Fibroblast of skin of right biceps (primary cell): Measurements from ENCODE around the gene LRRC51.
A peak's percentile ranks its signal among the peaks of the same experiment; 100 is the strongest.
"Not testable (repeated sequence)": the region's sequence is repeated elsewhere in the genome, so short reads cannot be mapped to it uniquely, and the experiment has no call there.

Experiments used
- DNase-seq: peaks from one replicate; pipeline ENCODE4 v3.0.0-alpha.2; 2013

LRRC51 gene

DNA sequence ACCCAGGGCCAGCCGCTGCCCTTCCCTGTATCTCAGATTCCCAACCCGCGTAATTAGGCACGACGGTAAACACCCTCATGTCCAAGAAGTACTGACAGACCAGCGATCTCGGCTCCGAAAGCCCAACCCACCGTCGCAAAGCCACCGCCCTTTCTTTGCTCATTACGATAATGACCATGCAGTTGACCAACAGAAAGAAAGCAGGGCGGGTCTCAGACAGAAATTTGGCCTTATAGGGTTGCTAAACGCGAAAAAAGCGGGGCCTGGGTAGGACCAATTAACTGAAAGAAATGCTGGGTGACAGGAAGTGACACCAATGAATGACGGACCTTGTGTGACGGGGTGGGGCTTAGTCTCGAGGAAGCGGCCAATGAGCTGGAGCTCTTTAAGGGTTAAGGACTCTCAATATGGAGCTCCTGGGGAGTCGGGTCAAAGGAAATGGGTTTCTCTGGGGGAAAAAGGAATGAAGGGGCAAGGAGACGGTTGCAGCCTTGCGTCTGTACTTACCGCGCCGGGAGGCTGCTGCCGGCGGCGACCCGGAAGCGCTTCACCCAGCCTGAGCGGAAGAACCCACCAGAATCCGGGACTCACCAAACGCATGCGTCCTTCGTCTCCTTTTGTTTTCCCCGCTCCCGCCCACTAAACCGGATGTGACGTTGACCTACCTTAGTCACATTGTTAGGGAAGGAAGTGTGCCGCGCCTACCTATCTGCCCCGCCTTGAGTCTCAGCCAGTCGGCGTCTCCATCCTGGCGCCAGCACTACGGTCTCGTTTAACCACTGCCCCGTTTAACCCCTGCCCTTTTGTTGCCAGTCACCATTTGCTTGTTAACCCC lies 31.7 kb downstream of the LRRC51 start, which contains the start of gene ANAPC15:
Gene ANAPC15, minus strand, starts transcription at position 553 of the 835 bp plus-strand sequence. CDS start 1,419 bp downstream, outside the sequence.
- peak; percentile 100 for DNase-seq

DNA sequence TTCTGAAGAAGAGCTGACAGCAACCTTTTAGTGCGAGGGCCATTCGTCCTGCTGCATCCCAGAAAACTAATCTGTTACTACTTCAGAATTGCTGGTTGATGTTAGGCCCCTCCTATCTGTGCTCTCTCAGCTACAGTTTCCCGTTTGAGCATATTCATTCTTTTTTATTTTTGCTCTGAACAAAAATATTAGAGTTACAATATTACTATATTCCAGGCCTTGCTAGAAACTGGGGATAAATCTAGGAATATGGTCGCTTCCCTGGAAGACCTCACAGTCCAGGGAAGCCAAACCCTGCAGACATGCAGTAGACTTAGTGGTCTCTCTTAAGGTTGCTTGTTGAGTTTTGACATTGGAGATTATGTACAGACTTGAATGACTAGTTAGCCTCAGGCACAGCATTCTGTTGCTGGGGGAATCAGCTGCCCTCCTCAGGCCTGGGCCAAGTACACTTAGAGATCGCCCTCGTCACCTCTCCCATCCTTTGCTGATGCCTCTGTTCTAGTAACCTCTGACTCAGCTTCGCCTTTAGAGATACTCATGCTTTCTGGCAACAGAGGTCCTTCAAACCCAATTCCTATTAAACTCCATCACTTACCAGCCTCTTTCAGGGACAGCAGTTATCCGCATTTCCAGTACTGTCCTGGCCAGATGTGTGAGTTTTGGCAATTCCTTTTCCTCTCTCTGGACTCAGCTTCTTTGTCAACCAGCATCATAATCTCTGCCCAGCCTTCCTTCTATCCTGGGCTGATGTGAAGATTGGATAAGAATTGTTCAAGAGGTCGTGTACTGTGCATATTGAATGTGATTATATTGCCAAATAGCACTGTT lies 32.5 kb downstream of the LRRC51 start:
- peak; percentile 18 for DNase-seq

DNA sequence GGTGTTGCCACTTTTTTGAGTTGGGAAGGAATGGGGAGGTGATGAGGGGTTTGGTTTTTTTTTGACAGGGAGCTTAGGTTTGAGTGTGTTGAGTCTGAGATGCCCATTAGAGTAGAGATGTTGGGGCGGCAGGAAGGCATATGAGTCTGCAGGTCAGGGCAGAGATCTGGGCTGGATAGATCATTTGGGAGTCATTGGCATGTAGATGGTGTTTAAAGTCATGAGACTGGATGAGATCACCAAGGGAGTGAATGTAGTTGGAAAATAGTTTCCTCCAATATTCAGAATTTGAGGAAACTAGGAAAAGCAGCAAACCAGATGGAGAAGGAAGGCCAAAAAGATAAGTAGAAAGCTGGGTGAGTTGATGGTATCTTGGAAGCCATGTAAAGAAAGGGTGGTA lies 33.9 kb downstream of the LRRC51 start:
- DNase-seq = no peak

DNA sequence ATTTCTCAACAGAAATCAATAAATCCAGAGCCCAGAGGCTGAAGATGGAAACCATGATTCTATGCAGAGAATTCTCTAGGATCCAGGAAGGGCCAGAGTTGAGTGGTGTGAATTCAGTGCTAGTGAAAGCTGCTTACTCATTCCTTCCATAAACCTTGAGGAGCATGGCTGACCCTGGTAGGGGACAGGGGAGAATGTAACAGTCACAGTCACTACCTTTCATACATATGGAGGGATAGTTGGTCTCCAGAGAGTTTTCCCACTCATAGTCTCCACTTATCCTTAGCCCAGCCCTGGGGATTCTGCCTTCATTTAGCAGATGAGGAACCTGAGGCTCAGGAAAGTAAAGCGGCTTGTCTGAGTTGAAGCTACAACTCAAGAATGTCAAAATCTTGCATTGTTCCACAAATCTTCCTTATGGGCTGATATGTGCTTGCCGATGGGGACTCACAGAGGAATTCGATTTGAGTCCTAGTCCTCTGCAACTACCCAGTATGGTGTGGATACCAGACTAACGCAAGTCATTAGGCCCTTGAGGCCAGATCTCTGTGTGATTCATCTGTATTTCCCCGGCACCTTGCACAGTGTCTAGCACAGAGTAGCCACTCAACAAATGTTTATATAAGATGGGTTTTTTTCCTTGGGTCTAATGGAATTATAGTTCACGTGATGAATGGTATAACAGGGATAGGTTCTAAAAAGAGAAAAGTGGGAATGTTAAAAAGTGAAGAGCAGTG lies 35.5 kb downstream of the LRRC51 start:
- DNase-seq = no peak

DNA sequence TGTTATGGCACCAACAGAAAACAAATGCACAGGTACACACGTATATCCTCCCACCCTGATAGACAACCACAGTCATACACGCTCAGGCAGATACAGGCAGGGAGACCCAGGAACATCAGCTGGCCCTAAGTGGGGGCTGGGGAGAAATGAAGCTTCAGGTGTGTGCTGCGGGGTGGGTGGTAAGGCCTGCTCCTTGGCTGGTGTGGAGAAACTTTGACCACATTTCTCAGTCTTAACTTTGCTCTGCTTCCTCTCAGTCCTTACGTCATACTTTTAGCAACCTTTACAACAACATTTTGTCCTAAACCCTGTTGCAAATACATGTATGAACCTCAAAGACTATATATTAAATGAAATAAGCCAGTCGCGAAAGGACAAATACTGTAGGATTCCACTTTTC lies 38.5 kb downstream of the LRRC51 start:
- no peak for DNase-seq

DNA sequence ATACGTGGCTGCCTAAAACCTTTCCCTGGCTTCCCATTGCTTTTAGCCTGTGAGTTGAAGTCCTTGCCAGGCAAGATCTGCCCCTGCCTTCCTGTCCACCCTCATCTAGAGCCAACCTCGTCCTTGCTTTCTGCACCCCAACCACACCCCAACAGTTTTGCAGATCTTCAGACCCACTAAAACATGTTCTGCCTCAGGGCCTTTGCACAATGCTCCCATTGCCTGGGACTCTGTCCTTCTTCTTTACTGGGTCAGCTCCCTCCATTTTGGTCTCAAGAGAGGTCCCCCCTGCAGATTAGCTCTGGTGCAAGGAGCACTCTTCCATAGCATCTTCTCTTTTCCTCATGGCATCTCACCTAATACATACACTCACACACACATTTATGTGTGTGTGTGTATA lies 40.3 kb downstream of the LRRC51 start:
- DNase-seq = no peak

DNA sequence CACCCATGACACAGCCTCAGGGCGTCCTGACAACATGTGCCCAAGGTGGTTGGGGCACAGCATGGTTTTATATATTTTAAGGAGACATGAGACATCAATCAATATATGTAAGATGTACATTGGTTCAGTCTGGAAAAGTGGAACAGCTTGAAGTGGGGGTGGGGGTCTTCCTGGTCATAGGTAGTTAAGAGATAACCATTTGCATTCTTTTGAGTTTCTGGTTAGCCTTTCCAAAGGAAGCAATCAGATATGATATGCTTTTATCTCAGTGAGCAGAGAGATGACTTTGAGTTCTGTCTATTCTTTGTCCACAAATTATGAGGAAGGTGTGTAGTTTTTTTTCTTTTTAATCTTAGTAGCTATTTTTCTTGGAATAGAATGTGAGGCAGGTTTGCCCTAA lies 42.0 kb downstream of the LRRC51 start:
- no peak for DNase-seq

DNA sequence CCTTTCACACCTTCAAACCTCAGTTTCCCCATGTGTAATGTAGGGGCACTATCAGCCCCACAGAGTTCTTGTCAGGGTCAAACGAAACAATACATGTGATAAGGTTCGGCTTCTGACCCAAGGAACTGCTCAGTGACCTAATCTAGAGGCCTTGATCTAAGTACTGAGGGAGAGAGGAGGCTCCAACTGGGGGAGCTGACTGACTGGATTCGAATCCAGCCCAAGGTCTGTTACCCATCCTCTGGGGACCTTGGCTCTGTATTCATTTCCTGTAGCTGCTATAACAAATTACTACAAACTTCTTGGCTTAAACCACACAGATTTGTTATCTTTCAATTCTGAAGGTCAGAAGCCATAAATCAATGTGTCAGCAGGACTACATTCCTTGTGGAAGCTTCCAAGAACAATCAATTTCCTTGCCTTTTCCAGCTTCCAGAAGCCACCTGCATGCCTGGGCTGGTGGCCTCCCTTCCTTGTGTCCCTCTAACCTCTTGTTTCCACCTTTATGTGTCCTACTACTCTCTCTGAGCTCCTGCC lies 42.5 kb downstream of the LRRC51 start:
- DNase-seq = no peak

DNA sequence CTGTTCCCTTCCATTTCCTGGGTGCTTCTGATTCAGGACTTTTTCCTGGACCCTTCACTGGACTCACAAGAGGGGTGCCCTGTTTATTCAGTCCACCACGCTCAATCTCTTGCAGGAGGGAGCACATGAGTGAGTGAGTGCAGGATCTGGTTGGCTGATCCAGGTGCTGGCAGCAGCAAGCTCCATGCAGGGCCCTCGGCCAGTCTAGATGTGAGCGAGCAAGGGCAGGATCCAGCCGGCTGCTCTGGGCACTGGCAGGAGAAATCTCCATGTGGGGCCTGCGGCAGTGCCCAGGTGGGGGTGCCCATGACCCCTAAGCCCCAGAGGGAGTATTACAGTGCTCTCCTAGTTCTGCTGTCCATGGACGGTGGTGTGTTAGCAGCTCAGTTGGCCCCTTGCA lies 43.4 kb downstream of the LRRC51 start:
- no peak for DNase-seq

DNA sequence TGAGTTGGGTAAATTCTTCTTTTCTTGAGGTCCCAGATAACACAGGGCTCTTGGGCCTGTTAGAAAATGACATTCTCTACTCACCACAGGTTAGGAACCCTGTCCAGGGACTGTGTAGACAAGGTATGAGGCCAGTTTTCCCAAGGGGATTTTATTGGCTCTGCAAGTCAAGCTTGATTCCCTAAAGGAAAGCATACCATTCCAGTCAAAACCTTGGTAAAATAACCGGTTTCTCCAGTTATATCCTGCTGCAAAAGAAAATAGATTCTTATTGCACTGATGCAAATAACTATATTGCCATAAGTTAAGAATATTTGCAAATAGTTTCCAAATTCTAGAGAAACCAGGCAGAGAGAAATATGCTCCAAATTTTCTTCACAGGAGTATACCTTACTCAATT lies 45.3 kb downstream of the LRRC51 start:
- DNase-seq = no peak

DNA sequence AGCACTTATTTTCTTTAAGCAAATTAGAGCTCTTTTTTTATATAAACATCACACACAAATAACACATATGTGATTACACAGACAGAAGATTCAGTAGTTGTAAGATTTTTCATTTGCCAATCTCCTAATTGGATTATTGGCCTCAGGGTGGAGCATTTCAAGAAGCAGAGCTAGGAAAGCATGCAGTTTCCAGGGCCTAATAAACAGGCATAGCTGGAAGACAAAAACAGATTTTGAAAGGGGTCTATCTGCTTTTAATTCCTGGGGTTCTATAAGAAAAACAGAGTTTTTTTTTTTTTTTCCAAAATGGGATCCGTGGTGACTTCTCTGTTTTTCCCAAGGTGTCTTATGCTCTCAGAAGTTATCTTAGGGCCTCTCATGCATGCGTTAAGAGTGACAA lies 47.3 kb downstream of the LRRC51 start:
- DNase-seq = no peak

DNA sequence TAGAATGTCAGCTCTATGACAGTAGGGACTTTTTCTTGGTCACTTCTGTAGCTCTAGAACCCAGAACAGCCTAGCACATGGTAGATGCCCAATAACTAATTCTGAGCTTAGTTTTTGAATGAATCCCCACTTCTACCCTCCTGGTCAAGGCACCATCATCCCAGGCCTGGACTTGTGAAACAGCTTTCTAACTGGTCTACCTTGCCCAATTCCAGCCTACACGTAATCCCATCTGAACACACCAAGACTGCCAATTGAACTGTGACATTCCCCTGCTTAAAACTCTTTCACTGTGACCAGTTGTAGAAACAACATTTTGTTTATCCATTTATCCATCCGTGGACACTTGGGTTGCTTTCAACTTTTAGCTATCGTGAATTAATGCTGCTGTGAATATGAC lies 48.7 kb downstream of the LRRC51 start:
- no peak for DNase-seq

DNA sequence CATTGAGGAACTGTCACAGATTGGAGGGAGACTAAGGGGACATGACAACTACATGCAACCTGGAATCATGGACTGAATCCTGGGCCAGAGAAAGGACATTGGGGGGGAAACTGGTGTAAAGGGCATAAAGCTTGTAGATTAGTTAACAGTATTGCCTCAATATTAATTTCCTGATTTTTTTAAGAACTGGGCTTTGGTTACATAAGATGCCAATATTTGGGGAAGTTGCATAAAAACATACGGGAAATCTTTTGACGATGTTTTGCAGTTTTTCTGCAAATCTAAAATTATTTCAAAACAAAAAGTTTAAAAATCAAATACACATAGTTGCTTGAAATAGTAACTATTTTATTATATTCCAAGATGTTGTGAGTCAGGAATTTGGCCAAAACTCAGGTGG lies 52.0 kb downstream of the LRRC51 start:
- DNase-seq = no peak

DNA sequence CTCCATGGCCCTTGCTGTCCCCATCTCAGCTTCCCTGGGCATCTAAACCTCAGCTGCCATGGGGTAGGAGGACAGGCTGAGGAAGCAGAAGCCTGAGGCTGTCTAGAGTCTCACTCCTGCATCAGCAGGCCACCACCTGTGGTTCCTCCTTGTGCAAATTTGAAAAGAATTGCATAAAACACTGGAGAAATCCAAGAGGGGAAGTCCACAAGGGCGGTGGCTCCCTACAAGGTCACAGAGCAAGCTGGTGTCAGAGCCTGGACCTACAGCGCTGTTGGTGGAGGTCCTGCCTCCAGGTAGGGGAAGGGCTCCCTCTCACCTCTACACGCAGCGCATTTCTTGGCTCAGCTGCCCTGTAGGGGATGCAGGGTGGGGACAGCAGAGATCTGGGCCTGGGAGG lies 54.8 kb downstream of the LRRC51 start, which contains the start of gene FOLR3:
Gene FOLR3, plus strand, starts transcription at position 253 of the 400 bp plus-strand sequence. CDS start 228 bp downstream, outside the sequence.
- DNase-seq = not testable (repeated sequence)

DNA sequence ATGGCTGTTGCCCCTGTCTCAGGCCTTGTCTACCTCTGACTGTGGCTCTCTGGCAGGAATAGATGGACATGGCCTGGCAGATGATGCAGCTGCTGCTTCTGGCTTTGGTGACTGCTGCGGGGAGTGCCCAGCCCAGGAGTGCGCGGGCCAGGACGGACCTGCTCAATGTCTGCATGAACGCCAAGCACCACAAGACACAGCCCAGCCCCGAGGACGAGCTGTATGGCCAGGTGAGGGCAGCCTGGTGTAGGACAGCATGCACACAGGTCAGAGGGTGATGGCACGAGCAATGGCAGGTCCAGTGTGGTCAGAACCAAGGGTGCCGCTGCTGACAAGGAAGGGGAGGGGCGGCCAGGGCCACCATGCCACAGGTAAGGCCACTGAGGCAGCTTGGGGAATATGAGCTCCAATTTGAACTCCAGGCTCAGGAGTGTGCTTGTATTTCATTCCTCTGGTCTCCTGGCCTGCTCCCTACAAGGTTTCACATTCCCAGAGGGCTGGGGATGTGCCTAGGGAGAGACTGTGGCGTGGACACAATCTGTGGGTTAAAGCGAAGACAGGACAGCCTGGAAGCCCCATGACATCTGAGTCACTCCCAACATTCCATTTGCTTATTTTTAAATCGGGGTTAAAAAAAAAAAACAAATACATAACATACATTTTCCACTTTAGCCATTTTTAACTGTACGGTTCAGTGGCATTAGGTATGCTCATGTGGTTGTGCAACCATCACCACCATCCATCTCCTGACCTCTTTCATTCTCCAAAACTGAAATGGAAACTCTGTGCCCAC lies 55.4 kb downstream of the LRRC51 start:
- DNase-seq = peak; percentile 20

DNA sequence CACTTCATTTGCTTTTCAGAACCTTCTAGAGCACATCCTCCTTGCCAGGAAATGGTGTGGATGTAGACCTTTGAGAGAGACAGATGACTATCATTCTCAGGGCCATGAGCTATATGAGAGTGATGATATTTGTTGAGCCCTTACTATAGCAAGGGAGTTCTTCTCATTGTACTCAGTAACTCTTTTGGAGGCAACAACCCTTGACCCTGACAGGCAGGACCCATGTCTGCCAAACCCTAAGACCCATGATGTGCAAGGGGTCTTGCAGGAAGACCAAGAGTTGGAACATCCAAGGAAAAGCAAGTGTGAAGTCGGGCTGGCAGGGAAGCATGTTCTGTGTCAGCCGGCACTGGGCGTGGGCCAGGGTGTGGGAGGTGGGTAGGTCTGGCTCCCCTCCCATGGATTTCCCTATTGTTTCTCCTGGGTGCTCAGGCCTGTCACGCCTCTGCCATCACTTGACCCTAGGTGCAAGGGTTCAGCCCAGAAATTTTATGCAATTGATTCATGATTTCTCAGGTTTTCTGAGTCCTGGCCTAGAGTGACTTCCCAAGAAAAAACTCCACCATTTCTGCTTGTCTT lies 56.1 kb downstream of the LRRC51 start:
- no peak for DNase-seq

DNA sequence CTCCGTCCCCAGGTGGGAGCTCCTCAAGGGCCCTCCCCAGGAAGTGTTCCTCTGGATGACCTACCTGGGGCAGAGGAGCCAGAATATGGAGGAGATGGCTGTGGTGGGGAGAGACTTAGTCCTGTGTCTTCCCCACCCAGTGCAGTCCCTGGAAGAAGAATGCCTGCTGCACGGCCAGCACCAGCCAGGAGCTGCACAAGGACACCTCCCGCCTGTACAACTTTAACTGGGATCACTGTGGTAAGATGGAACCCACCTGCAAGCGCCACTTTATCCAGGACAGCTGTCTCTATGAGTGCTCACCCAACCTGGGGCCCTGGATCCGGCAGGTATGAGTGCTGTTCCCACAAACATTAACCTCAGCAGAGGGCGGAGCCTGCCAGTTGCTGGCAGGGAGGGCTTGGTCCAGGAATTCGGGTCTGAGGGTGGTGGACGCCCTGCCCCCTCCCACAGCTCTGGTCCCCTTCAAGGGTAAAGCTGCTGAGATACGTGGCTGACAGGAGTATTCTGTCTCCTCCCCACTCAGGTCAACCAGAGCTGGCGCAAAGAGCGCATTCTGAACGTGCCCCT lies 58.3 kb downstream of the LRRC51 start:
- no peak for DNase-seq

DNA sequence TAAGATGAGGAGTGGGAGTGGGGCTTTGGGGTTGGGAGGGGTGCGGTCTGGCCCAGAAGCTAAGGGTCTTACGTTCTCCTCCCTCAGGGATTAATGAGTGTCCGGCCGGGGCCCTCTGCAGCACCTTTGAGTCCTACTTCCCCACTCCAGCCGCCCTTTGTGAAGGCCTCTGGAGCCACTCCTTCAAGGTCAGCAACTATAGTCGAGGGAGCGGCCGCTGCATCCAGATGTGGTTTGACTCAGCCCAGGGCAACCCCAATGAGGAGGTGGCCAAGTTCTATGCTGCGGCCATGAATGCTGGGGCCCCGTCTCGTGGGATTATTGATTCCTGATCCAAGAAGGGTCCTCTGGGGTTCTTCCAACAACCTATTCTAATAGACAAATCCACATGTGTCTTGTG lies 58.9 kb downstream of the LRRC51 start:
- no peak for DNase-seq

DNA sequence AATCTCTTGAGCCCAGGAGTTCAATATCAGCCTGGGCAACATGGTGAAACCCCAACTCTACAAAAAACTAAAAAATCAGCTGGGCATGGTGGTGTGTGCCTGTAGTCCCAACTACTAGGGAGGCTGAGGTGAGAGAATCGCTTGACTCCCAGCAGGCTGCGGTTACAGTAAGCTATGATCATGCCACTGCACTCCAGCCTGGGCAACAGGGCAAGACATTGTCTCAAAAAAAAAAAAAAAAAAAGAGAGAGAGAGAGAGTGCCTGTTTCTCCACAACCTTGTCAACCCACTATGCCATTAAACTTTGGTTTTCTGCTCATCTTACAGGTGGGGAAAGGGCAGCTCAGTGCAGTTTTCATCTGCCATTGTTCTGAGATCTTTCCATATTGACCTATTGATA lies 60.0 kb downstream of the LRRC51 start:
- no peak for DNase-seq

DNA sequence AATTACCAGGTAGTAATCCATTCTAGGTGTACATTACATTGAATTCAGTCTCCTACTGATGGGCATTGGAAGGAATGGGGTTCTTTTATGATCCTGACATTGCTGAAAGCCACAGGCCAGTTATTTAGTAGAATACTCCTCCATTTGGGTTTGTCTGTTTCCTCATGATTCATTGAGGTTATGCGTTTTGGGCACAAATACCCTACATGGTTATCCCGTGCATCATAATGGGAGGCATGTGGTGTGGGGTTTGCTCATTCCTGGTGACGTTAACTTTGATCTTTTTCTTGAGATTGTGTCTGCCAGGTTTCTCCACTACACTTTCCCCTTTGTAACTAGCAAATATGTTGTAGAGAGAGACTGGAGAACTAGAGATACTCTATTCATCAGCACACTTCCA lies 60.4 kb downstream of the LRRC51 start:
- DNase-seq = peak; percentile 94

DNA sequence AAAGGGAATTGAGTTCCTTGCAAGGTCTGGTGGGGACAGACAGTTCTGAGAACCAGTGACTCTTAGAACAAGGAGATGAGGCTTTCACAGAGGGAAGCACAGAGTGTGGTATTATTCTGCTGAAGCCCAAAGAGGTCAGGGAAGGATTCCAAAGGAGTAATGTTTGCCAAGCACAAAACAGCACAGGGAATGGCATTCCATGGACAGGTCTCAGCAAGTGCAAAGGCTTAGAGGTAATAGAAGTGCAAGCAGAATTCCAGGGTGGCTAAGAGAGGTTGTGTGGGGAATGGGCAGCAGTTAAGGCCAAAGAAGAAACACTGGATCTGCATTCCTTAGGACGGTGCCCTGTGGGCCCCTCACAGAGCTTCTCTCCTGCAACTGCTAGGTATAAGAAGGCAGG lies 61.4 kb downstream of the LRRC51 start:
- DNase-seq = peak; percentile 19
